Neural cell (in vitro differentiated cells): ENCODE results near the gene CACNA2D4. TPM values are rescaled to one million over a fixed set of nuclear protein-coding genes. Genes with fewer than 3 reads are reported as not detected.

Experiments used
- H2AFZ ChIP-seq: fragments of 200-600, 300-800 bp; sonication (generic), shearing (Covaris generic); 2 replicates; pipeline ENCODE4 v1.6.0; 2014; ENCODE audit warnings: low read depth, mild to moderate bottlenecking, antibody characterized with exemption, low read length, moderate library complexity
- H3F3A ChIP-seq: fragments of 200-600 bp; shearing (Covaris generic); 2 replicates; pipeline ENCODE4 v1.6.1; 2016; ENCODE audit warnings: mild to moderate bottlenecking, moderate library complexity, mixed read lengths, antibody characterized with exemption, low read length; ENCODE audit not compliant: insufficient read depth, poor library complexity, severe bottlenecking
- H3K27ac ChIP-seq: fragments of 200-600, 300-800 bp; sonication (generic), shearing (Covaris generic); 2 replicates; pipeline ENCODE4 v1.5.1; 2014; ENCODE audit warnings: mild to moderate bottlenecking, low read length, moderate library complexity
- H3K27me3 ChIP-seq: fragments of 300-800, 200-600 bp; sonication (generic), shearing (Covaris generic); 2 replicates; pipeline ENCODE4 v1.6.0; 2014; ENCODE audit warnings: mild to moderate bottlenecking, low read depth, low read length, moderate library complexity; ENCODE audit not compliant: insufficient read depth
- H3K36me3 ChIP-seq: fragments of 300-800, 200-600 bp; sonication (generic), shearing (Covaris generic); 2 replicates; pipeline ENCODE4 v1.5.1; 2014; ENCODE audit warnings: mild to moderate bottlenecking, antibody characterized with exemption, low read length, moderate library complexity; ENCODE audit not compliant: insufficient read depth
- H3K4me2 ChIP-seq: fragments of 300-800, 200-600 bp; sonication (generic), shearing (Covaris generic); 2 replicates; pipeline ENCODE4 v1.6.0; 2014; ENCODE audit warnings: mild to moderate bottlenecking, low read length
- H3K4me3 ChIP-seq: fragments of 300-800, 200-600 bp; sonication (generic), shearing (Covaris generic); 2 replicates; pipeline ENCODE4 v1.5.1; 2014; ENCODE audit warnings: mild to moderate bottlenecking, low read length, moderate library complexity
- H3K79me2 ChIP-seq: fragments of 200-600 bp; shearing (Covaris generic); replicated peaks from 2 replicates; pipeline ENCODE4 v1.6.0; 2014; ENCODE audit warnings: mild to moderate bottlenecking, low read length, moderate library complexity; ENCODE audit not compliant: insufficient read depth
- H3K9ac ChIP-seq: fragments of 300-800, 200-600 bp; sonication (generic), shearing (Covaris generic); 2 replicates; pipeline ENCODE4 v1.6.1; 2016; ENCODE audit warnings: mild to moderate bottlenecking, low read length, mixed read lengths
- H3K9me2 ChIP-seq: fragments of 200-600 bp; shearing (Covaris generic); 2 replicates; pipeline ENCODE4 v1.6.1; 2016; ENCODE audit warnings: mild to moderate bottlenecking, low read length, mixed read lengths; ENCODE audit not compliant: insufficient read depth
- H3K9me3 ChIP-seq: fragments of 200-600, 300-800 bp; sonication (generic), shearing (Covaris generic); 2 replicates; pipeline ENCODE4 v1.6.1; 2016; ENCODE audit warnings: mild to moderate bottlenecking, mixed run types, low read length, moderate library complexity, mixed read lengths
- H4K20me1 ChIP-seq: fragments of 200-600 bp; shearing (Covaris generic); 2 replicates; pipeline ENCODE4 v1.6.1; 2016; ENCODE audit warnings: mild to moderate bottlenecking, mixed run types; ENCODE audit not compliant: insufficient read depth
- CTCF ChIP-seq: fragments of 450-650 bp; IDR thresholded peaks from 2 replicates; pipeline ENCODE4 v1.5.1; 2014; ENCODE audit warnings: antibody characterized with exemption, mild to moderate bottlenecking, moderate library complexity; ENCODE audit not compliant: poor library complexity, severe bottlenecking
- EP300 ChIP-seq: fragments of 450-650 bp; conservative IDR thresholded peaks from 2 replicates; pipeline ENCODE4 v1.6.1; 2014; ENCODE audit warnings: antibody characterized with exemption, mild to moderate bottlenecking, moderate library complexity; ENCODE audit not compliant: poor library complexity, severe bottlenecking
- EZH2 ChIP-seq: fragments of 200-600, 300-800 bp; shearing (Covaris generic), sonication (generic); IDR thresholded peaks from 2 replicates; pipeline ENCODE4 v1.6.1; 2014; ENCODE audit warnings: antibody characterized with exemption, low read length, borderline replicate concordance, mild to moderate bottlenecking; ENCODE audit not compliant: insufficient read depth, poor library complexity, severe bottlenecking
- MXI1 ChIP-seq: fragments of 450-650 bp; conservative IDR thresholded peaks from 2 replicates; pipeline ENCODE4 v1.6.1; 2014; ENCODE audit warnings: antibody characterized with exemption, mild to moderate bottlenecking; ENCODE audit not compliant: poor library complexity, severe bottlenecking
- POLR2AphosphoS5 ChIP-seq: IDR thresholded peaks from 2 replicates; pipeline ENCODE4 v1.6.1; 2012
- RAD21 ChIP-seq: fragments of 450-650 bp; conservative IDR thresholded peaks from 2 replicates; pipeline ENCODE4 v1.6.1; 2014; ENCODE audit warnings: antibody characterized with exemption, mild to moderate bottlenecking, moderate library complexity
- REST ChIP-seq: IDR thresholded peaks from 2 replicates; pipeline ENCODE4 v1.6.1; 2012; ENCODE audit warnings: borderline replicate concordance
- SMC3 ChIP-seq: fragments of 450-650 bp; conservative IDR thresholded peaks from 2 replicates; pipeline ENCODE4 v1.6.1; 2014; ENCODE audit warnings: antibody characterized with exemption, mild to moderate bottlenecking, moderate library complexity; ENCODE audit not compliant: poor library complexity
- TAF1 ChIP-seq: IDR thresholded peaks from 2 replicates; pipeline ENCODE4 v1.6.1; 2012; ENCODE audit warnings: low read depth
- polyA plus RNA-seq: library from polyadenylated mRNA; depleted of rRNA; stranded (reverse); fragments of >200 nt; gene quantifications from 2 replicates; pipeline ENCODE4 v1.2.3, GENCODE V29; 2014

Gene CACNA2D4
- polyA plus RNA-seq, 1 donor from 2014 or later = not detected

- Histone ChIP-seq H2AFZ (no peak overlapping the region), H3K27ac (no peak overlapping the region), H4K20me1 (no peaks in the 10 kb centered on the region), H3K79me2 (no peaks in the 10 kb centered on the region), H3K9ac (no peak overlapping the region), H3K4me2 (no peak overlapping the region), H3K9me2 (no peaks in the 10 kb centered on the region), H3F3A (no peaks in the 10 kb centered on the region), H3K9me3 (no peaks in the 10 kb centered on the region), H3K4me3 (no peak overlapping the region), H3K36me3 (no peaks in the 10 kb centered on the region), H3K27me3 (no peaks in the 10 kb centered on the region)
- TF ChIP-seq TAF1 = no peak
- TF ChIP-seq SMC3 = no peak
- no peak for TF ChIP-seq CTCF
- no peak for TF ChIP-seq RAD21
These were observed 72.6 kb downstream of the CACNA2D4 start for GRCh38 chr12:1845886-1846285.

DNA sequence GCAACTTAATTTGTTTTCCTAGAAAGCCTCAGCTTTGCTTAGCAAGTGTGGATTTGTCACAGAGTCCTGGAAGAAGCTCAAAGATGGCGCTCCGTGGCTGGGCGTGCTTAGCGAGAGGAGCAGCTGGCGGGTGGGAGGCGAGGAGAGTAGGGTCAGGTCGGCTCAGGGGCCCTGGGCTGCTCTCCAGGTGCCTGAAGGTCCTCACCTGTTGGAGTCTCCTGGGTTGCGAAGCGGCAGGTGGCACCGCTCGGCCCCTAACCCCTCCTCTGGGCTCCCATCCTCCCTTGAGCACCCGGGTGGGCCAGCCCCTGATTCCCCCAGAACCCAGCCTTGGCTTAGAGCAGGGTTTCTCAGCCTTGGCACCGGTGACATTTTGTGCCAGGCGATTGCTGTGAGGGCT is 73.0 kb downstream of the CACNA2D4 start:
- H3K27me3 ChIP-seq = no peaks in the 10 kb centered on the region
- no peaks in the 10 kb centered on the region for H3K79me2 ChIP-seq
- no peak overlapping the region for H3K4me2 ChIP-seq
- H4K20me1 ChIP-seq = no peaks in the 10 kb centered on the region
- no peaks in the 10 kb centered on the region for H3K9me2 ChIP-seq
- H3K36me3 ChIP-seq = no peaks in the 10 kb centered on the region
- H3K9me3 ChIP-seq = no peaks in the 10 kb centered on the region
- H3K4me3 ChIP-seq = no peak overlapping the region
- no peak overlapping the region for H2AFZ ChIP-seq
- no peak overlapping the region for H3K27ac ChIP-seq
- no peak overlapping the region for H3K9ac ChIP-seq
- TF ChIP-seq REST (no peak), RAD21 (no peak), POLR2AphosphoS5 (no peak), EZH2 (no peak), MXI1 (no peak), EP300 (no peak), CTCF (no peak), TAF1 (no peak), SMC3 (no peak)
- no peaks in the 10 kb centered on the region for H3F3A ChIP-seq
